ENCODE data around the gene TIAM1. TPM values are rescaled to one million over a fixed set of nuclear protein-coding genes. Genes with fewer than 3 reads are reported as not detected.

TIAM1 gene
- total and polyA plus RNA-seq, 2 of the 8 experiments (the other 6 are each of a cell fraction or from before 2014, with no cell fraction given) = 10.1 to 30.7 TPM

- no peaks in the 10 kb centered on the region for H3K23me2 ChIP-seq (ENCODE audit: low read depth, low read length)
- no peak overlapping the region for H3K27ac ChIP-seq (ENCODE audit: low read depth, low read length)
- no peak overlapping the region for H2BK12ac ChIP-seq (ENCODE audit: low read depth, low read length)
- no peak overlapping the region for H4K5ac ChIP-seq (ENCODE audit: insufficient read length, low read depth, low read length)
- H2AK5ac ChIP-seq (ENCODE audit: low read depth, low read length) = no peak overlapping the region
- H3K18ac ChIP-seq (ENCODE audit: extremely low read depth, low read length) = no peak overlapping the region
- no peak overlapping the region for H2BK120ac ChIP-seq (replicated peaks; ENCODE audit: low read depth, low read length)
- no peak overlapping the region for H3K9ac ChIP-seq (replicated peaks in 1 of 4; ENCODE audit: extremely low read depth in 1 of 4, low read depth in 3 of 4, low read length in 3 of 4)
- ChIA-PET POLR2A (ENCODE audit: partially characterized antibody) (no interaction called here), CTCF (ENCODE audit: partially characterized antibody) (interaction anchor here (1.8 kb wide), 1 partner anchor 17 kb away, joined by 4 read pairs; no protein-coding TSS in a partner anchor)
- H4K20me1 ChIP-seq (replicated peaks in 1 of 2; ENCODE audit: control insufficient read depth in 1 of 2, insufficient read depth in 2 of 2, low read length in 2 of 2) = no peaks in the 10 kb centered on the region
- H3K79me1 ChIP-seq (ENCODE audit: low read depth, low read length) = peaks cover 2% of the 10 kb centered on the region; the same call in 1 of the 2 replicates
- TF ChIP-seq ZNF274 (IDR thresholded peaks at IDR 0.05; ENCODE audit: borderline replicate concordance, extremely low read depth, low read length) (no peak), CBX5 (IDR thresholded peaks at IDR 0.05; ENCODE audit: low read depth, low read length) (no peak), POU5F1 (IDR thresholded peaks at IDR 0.05; ENCODE audit: low read depth, low read length) (no peak), CTBP2 (IDR thresholded peaks at IDR 0.05; ENCODE audit: borderline replicate concordance, insufficient read depth, insufficient read length, low read length) (no peak), SRF (IDR thresholded peaks at IDR 0.05; ENCODE audit: low read depth, low read length) (no peak), RNF2 (IDR thresholded peaks at IDR 0.05; ENCODE audit: borderline replicate concordance, low read depth, low read length, missing control alignments, poor library complexity, severe bottlenecking) (no peak), EGR1 (IDR thresholded peaks at IDR 0.05; ENCODE audit: borderline replicate concordance, low read depth, low read length) (no peak), NANOG (IDR thresholded peaks at IDR 0.05; ENCODE audit: insufficient read depth, low read depth, low read length, poor library complexity, severe bottlenecking) (no peak), FOSL1 (IDR thresholded peaks at IDR 0.05; ENCODE audit: insufficient read depth, low read depth, low read length) (no peak), KDM4A (IDR thresholded peaks at IDR 0.05; ENCODE audit: low read depth, low read length, severe bottlenecking) (no peak), RFX5 (IDR thresholded peaks at IDR 0.05; ENCODE audit: borderline replicate concordance, low read depth, low read length) (no peak)
- no peak overlapping the region for H3K56ac ChIP-seq (replicated peaks; ENCODE audit: insufficient read length, low read depth, low read length)
- H2AFZ ChIP-seq (ENCODE audit: low read length) = no peak overlapping the region
- no peak overlapping the region for H2BK20ac ChIP-seq (ENCODE audit: low read length)
- H3K14ac ChIP-seq (ENCODE audit: insufficient read length) = no peak overlapping the region
- H4K8ac ChIP-seq (ENCODE audit: extremely low read depth, insufficient read depth, low read length) = no peak overlapping the region
- no peaks in the 10 kb centered on the region for H3K9me3 ChIP-seq (ENCODE audit: insufficient read depth in 2 of 2, low read depth in 1 of 2, low read length in 1 of 2)
- H3K36me3 ChIP-seq (ENCODE audit: control insufficient read depth in 2 of 4, insufficient read depth in 4 of 4, low read length in 3 of 4) = no peaks in the 10 kb centered on the region; a peak in 1 of 8 replicates
- H2BK5ac ChIP-seq (ENCODE audit: low read depth, low read length) = no peak overlapping the region
- H3K4me2 ChIP-seq (ENCODE audit: insufficient read depth in 1 of 2, low read depth in 2 of 2, low read length in 2 of 2) = no peak overlapping the region
- H4K91ac ChIP-seq (replicated peaks; ENCODE audit: insufficient read length, low read length) = no peak overlapping the region
- no peaks in the 10 kb centered on the region; a peak in 1 of 4 replicates for H3K79me2 ChIP-seq (ENCODE audit: control insufficient read depth in 1 of 2, insufficient read depth in 2 of 2, low read length in 2 of 2)
- no peak for DNase-seq (ENCODE audit: low read depth in 1 of 2, low spot score in 2 of 2)
- no peak overlapping the region for H3K23ac ChIP-seq (ENCODE audit: insufficient read length)
- H2BK15ac ChIP-seq (ENCODE audit: low read length) = no peak overlapping the region
- no peak for FAIRE-seq
- H3K4me1 ChIP-seq (replicated peaks in 1 of 4; ENCODE audit: control insufficient read depth in 3 of 4, insufficient read depth in 4 of 4, low read length in 3 of 4) = peaks cover 0 to 5% (median 3%) of the 10 kb centered on the region in 4 experiments; a peak in 4 of 7 replicates
- H3K4me3 ChIP-seq (ENCODE audit: extremely low read depth in 1 of 4, insufficient read depth in 2 of 4, low read depth in 3 of 4, low read length in 4 of 4) = no peak overlapping the region
- no peaks in the 10 kb centered on the region for H3K27me3 ChIP-seq (replicated peaks in 1 of 4; ENCODE audit: control insufficient read depth in 3 of 4, extremely low read depth in 1 of 4, insufficient read depth in 3 of 4, low read length in 3 of 4)
- H3K4ac ChIP-seq (replicated peaks; ENCODE audit: insufficient read length, low read depth, low read length) = no peak overlapping the region
Observed at GRCh38 chr21:31293986-31294385, 50.1 kb downstream of the TIAM1 start.
